GM18519 (cell line): ENCODE results near the gene BTG3.

Experiments used
- ATAC-seq: cut with Tn5 transposase; IDR thresholded peaks from one replicate; pipeline ENCODE4 v1.9.1; 2021; ENCODE audit warnings: mild to moderate bottlenecking, moderate library complexity; ENCODE audit not compliant: unreplicated experiment, low FRiP score

The BTG3 gene

DNA sequence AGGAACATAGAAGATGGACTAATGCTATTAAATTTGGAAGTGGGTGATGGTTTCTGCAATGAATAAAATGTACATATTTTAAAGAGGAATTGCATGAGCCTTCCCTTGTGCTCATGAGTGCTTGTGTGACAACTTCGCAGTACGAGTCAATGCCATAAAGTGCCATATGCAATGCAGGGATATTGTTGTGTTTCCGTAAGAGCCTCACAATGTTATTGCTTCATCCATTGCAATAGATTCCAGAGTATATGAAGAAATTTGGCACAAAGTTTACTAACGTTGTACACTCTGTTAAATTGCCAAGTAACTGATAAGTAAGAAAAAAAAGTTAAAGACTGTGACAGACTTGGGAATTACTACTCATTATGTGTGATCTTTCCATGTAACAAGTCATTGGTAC is 22.3 kb downstream of the BTG3 start:
- ATAC-seq, result no peak

DNA sequence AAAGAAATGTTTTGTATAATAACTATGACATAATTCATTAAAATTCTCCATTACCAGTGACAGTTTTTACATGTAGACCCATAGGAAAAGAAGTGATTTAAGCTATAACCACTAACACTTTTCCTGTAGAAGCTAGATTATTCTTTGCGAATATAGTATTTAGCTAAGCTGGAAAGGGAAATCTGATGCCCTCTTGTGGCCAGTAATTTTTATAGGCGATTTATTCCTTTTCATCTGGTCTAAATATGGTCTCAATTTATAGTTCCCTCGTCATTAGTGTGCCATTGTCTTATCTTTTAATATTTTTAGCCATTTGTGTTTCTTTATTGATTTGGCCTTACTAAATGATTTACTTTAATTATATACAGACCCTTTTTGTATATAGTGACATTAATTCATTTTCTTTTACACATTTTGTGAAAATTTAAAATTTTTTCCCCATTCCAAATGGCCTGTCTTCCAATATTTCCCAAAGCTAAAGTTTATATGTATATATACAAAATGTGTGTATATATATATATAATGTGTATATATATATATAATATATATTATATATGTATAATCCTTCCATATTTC is 26.7 kb downstream of the BTG3 start:
- no peak for ATAC-seq

DNA sequence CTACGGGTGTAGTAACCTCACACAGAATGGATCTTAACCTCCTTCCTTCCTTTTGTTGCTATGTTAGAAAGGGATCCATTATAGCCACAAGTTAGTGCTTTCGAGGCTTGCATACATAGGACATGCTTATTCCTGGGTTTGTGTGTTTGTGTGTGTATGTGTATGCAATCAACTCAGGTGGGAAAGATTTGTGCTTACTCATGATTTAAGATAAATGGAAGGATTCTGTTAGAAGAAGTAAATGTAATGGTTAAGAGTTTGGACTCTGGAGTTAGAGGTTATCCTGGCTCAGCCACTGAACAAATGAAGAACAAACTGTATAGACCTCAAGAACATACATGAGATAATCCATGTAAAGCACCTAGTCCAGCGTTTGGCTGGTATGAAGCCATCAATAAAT is 28.8 kb downstream of the BTG3 start:
- no peak for ATAC-seq

DNA sequence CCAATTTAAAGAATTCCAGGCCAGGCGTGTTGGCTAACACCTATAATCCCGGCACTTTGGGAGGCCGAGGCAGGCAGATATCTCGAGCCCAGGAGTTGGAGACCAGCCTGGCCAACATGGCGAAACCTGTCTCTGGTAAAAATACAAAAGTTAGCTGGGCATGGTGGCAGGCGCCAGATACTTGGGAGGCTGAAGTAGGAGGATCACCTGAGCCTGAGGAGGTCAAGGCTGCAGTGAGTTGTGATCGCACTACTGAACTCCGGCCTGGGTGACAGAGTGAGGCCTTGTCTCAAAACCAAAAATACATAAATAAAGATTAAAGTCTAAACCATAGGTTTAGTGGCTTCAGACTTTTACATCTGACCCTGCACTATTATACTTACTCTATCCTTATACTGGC is 32.4 kb downstream of the BTG3 start:
- ATAC-seq, result no peak

DNA sequence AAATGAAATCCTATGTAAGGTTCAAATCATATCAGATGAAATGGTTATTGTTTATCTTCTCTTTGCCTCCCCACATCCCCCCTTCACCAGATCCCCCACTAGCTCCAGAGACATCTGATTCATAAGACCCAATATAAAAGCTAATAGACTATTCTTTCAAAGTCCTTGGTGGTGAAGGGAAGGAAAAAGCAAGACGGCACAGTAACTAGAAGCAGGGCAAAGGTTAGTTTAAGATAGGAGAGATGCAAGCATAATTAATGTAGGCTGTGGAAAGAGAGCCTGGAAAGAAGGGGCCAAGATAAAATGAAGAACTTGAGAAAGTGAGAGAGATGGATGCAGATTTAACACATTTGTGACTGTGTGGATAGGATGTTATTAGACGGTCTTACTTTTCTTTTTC is 33.8 kb downstream of the BTG3 start:
- ATAC-seq, result no peak

DNA sequence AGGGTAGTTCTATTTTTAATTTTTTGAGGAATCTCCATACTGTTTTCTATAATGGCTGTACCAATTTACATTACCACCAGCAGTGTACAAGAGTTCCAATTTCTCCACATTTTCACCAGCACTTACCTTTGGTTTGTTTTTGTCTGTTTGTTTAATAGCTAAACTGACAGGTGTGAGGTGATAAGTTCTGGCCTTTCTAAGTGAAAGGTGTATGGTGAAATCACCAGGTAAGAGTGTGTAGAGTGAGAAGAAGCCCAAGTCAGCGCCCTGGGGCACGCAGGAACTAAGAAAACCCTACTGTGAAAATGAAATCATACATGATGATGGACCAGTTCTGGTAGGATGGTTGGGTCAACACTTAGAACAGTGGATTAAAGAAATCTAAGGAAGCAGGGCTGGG is 34.5 kb downstream of the BTG3 start:
- no peak for ATAC-seq

DNA sequence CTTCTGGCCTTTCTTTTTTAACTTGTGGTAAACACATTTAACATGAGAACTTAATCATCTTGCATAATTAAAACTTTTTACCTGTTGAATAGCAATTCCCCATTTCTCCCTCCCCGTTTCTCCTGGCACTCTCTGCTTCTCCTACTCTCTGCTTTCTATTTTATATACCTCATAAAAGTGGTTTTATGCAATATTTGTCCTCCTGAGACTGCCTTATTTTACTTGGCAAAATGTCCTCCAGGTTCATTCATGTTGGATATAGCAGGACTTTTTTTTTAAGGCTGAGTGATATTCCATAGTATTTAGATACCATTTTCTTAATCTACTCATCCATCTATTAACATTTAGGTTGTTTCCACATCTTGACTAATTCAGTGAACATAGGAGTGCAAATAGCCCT is 35.0 kb downstream of the BTG3 start:
- no peak for ATAC-seq

DNA sequence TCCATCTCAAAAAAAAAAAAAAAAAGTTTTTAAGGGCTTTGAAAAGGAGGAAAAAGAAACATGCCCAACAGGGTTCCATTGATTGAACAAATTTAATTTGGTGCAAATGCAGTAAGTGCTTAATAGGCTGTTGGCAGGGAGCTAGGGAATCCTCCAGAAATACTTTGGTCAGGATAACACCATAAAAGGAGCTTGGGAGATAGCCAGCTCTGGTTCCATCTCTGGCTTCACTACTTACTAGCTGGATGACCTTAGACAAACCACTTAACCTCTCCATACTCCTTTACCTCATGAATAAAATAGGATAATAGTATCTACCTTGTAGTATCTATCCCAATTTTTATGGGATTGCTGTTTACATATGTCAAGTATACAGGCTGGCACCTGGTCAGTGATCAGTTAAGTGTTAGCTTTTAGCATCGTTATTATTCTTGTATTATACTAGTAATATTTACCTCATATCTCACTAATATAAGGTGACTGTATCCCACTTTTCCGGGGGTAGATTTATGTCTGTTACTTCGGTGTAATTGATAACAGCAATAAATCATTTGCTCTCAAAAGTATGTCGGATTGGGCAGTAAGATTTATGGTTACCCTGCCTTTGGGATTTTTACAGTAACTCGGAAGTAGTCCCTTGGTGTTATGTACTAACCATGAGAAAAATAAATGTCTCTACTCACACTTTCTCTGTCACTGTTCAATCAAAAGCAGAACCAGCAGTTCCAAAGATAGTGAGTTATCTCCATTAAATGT is 36.4 kb downstream of the BTG3 start:
- ATAC-seq, result no peak

DNA sequence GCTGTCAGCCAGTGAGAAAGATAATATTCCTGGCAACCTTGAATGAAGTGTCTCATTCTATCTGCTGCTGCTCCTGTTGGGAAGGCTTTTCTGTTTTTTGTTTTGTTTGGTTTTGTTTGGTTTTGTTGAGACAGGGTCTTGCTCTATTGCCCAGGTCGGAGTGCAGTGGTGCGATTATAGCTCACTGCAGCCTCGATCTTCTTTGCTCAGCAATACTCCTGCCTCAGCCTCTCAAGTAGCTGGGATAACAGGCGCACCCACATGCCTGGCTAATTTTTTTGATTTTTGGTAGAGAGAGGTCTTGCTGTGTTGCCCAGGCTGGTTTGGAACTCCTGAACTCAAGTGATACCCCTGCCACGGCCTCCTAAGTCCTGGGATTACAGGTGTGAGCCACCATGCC is 37.6 kb downstream of the BTG3 start:
- no peak for ATAC-seq

DNA sequence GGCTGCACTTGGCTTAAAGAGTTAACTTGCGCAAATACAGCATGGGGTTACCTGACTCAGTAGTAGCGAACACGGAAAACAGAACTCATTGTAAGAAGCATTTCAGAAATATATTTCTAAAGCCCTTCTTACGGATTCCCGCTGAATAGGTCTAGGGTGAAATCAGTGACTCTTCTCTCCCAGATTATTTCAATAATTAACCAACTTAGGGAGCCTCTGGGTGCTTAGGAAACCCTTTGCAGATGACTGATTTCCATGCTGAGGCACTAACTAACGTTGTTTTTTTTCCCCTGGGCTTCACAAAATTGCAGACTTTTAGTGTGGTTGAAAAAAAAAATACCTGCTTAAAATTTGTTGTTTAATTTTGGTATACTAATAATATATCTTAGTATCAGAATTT is 40.3 kb downstream of the BTG3 start:
- no peak for ATAC-seq

DNA sequence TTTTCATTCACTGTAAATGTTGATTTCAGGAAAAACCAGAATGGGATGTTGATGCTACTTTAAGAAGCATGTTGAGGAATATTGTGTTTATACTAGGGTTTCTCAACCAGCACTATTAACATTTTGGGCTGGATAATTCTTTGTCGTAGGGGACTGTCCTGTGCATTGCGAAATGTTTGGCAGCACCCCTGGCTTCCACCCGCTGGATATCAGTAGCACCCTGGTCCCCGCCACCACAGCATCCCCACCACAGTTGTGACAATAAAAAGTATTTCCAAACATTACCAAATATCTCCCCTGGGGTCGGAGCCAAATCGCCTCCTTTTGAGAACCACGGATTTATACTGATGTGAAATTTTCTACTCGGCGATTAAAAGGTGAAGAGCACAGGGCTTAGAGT is 41.9 kb downstream of the BTG3 start:
- no peak for ATAC-seq

DNA sequence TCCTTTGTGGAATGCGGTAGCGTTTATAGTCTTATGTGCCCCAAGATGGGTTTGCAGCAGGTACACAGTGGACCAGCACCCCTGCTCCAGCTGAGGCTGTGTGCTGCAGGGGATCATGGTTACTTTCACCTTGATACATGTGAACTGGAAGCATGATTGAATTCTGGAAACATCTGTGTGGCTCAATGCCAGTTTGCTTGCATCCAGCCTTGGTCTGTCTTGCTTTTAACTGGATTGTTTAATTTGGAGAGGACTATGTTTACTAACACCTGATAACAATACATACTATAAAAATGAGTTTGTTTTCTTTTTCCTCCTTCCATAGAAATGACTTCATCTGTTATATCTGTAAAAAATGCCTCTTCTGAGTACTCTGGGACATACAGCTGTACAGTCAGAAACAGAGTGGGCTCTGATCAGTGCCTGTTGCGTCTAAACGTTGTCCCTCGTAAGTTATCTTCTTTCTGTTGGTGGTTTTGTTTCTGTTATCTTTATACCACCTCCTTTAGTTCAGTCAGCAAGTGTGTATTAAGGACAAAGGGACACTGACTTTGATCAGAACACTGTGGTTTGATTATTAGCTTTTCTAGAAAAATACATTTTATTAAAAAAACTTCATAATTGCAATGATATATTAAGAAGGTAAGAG is 52.2 kb downstream of the BTG3 start:
- ATAC-seq, result no peak

DNA sequence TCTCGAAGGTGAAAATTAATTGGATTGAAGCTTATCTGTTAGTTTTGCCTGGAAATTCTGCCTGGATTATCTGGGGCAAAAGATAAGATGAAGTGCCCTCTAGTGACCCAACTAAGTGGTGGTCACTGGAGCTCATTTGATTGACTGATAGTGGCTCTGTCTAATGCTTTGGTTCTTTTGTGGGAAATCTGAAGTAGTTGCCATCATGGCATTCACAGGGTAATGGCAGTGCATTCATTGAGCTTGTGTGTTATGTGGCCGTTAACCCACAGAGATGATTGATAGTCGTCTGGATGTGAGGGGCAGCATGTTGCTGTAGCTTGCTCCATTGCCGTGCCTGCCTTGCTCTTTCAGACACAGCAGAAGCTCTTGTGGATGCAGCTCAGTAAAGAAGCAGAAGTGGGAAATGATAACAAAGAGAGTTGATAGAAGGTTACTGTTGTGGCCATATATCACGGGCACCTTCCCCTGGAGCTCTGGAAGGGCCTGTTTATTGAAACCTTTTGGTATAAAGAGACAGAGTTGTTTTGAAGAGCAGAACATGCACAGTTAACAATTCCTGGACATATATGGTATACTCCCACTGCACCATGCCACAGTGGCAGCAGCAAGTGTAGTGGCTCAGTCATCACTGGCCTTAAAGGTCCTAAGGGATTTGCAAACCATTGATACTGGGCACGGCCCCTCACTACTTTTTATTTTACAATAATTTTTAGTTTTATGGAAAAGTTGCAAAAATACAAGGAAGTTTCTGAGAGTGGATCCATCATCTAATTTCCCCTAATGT is 57.8 kb downstream of the BTG3 start:
- no peak for ATAC-seq

DNA sequence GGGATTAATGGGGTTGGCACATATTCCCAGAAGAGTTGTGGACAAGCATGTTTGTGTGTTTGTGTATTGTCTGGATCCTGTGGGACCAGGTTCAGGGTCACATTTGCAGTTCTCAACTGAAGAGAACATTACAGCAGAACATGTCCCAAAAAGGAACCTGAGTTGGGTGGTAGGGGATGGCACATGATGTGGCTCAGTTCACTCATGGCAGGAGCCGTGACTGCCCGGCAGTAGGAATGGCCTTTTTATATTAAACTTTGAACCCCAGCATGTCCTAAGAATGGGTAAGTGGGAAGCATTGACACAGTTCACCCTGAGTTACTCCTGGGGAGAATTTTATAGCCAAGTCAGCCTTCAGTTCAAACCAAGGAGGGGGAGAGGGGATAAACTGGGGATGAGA is 58.6 kb downstream of the BTG3 start:
- no peak for ATAC-seq

DNA sequence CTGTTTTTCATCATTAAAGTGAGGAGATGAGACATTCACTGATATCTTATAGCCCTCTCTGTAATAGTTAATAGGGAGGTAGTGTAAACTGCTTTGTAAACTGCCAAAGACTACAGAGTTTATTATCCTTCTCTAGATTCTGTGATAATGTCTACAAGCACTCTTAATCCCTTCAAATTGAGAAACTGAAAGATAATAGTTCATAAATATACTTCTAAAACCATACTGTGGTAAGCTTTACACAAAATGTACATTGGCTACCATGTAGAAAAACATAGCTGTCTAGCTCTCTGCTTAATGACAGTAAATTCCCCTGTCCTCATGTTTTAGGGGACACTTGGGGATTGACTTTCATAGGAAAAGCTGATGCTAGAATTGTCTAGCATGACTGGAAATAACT is 60.3 kb downstream of the BTG3 start:
- no peak for ATAC-seq

DNA sequence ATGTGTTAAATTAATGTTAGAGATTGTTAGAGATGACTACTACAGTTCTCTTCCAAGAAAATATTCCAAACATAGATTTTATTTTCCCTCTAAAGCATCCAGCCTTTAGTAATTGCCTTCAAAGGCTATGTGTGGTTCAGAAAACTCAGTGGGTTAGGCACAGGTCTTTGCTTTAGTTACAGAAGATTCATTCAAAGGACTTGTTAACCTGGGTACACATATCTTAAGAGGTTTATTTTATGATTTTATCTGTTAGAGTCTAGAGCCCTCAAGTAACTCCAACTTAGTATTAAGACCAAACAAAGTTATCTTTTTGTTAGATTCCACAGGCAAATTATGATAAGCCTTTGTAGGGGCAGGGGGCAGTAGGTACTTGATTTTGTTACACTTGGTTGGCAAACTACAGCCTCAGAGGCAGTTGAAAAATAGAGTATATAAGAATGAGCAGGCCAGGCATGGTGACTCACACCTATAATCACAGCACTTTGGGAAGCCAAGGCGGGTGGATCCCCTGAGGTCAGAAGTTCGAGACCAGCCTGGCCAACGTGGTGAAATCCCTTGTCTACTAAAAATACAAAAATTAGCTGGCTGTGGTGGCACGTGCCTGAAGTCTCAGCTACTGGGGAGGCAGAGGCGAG is 61.9 kb downstream of the BTG3 start:
- no peak for ATAC-seq

DNA sequence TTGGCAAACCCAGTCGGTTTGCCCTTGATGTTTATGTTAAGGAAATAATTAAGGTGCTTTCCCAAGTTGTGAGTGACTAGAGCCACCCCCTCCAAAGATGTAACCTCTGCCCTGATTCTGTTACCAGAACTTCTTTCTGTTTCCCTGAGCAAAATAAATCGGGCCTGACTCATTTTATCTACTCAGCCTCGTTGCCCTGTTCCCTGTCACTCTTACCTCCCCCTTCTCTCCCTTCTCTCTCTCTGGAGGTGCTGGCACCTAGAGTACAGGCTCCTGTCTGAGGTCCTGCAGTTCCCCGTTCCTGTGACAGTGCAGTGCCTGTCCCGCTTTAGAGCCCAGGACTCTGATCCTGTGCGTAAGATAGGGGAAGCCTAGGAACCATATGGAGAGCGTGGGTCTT is 64.4 kb downstream of the BTG3 start:
- no peak for ATAC-seq

DNA sequence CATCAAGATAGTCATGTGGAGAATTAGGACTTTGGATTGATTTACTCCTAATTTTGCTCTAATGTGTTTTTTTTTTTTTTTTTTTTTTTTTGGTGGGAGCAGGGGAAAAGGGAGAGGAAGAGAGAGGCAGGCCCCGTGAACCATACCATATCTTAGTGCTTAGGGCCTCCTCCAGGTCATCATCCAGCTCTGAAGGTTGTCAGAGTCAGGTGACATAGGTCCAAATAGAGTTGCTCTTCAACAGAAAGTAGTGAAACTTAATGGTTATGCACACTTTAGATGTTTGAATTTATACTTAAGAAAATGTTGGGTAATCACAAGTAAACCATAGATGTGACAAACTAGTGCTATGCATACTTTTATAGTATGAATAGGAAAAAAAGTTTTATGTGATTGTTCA is 67.7 kb downstream of the BTG3 start:
- ATAC-seq, result no peak
